Amygdala (tissue), 56 donors: ENCODE measurements around the gene ABL1.
A peak's percentile ranks its signal among the peaks of the same experiment; 100 is the strongest.
"Not testable (repeated sequence)": the region's sequence is repeated elsewhere in the genome, so short reads cannot be mapped to it uniquely, and the experiment has no call there.

Source experiments
- DNase-seq, 56 donors: peaks; one replicate each; lab custom pipeline; 2025; lab: John Stamatoyannopoulos, UW

ABL1 gene

GRCh38 chr9:130834371-130835336, at the start of gene ABL1:
TSS of gene ABL1 (plus strand) at chr9:130835254. CDS start at chr9:130835447, 193 bp downstream.
- DNase-seq, result peak in 42 of 56 donors; percentile 29 to 86 (median 72)

GRCh38 chr9:130785940-130786508, 49.0 kb upstream of the ABL1 start:
- DNase-seq, result no peak

GRCh38 chr9:130786526-130786925, 48.5 kb upstream of the ABL1 start:
- no peak for DNase-seq

- DNase-seq, result no peak
Measured at GRCh38 chr9:130789747-130790672, 45.0 kb upstream of the ABL1 start.

GRCh38 chr9:130791303-130791894, 43.7 kb upstream of the ABL1 start:
- DNase-seq, result no peak

GRCh38 chr9:130793589-130793988, 41.5 kb upstream of the ABL1 start:
- no peak for DNase-seq

GRCh38 chr9:130794021-130794420, 41.0 kb upstream of the ABL1 start:
- not testable (repeated sequence) for DNase-seq

- not testable (repeated sequence) for DNase-seq
Measured at GRCh38 chr9:130794423-130794822, 40.6 kb upstream of the ABL1 start.

- DNase-seq, result no peak
Measured at GRCh38 chr9:130794923-130795495, 40.0 kb upstream of the ABL1 start.

- DNase-seq, result not testable (repeated sequence)
Measured at GRCh38 chr9:130803116-130803515, 31.9 kb upstream of the ABL1 start.

- DNase-seq, result no peak
Measured at GRCh38 chr9:130805510-130806326, 29.3 kb upstream of the ABL1 start.

- no peak for DNase-seq
Measured at GRCh38 chr9:130806327-130806716, 28.7 kb upstream of the ABL1 start.

- DNase-seq, result no peak
Measured at GRCh38 chr9:130810609-130811136, 24.4 kb upstream of the ABL1 start.

- DNase-seq, result no peak
Measured at GRCh38 chr9:130815242-130815808, 19.7 kb upstream of the ABL1 start.

GRCh38 chr9:130817914-130818313, 17.1 kb upstream of the ABL1 start:
- DNase-seq, result no peak

- DNase-seq, result peak in 3 of 56 donors; percentile 23 to 68 (median 31)
Measured at GRCh38 chr9:130820135-130820738, 14.8 kb upstream of the ABL1 start.

GRCh38 chr9:130823435-130823834, 11.6 kb upstream of the ABL1 start:
- no peak for DNase-seq

GRCh38 chr9:130824079-130824478, 11.0 kb upstream of the ABL1 start:
- DNase-seq, result no peak
